ENCODE data around the gene MATR3.
"Not testable (repeated sequence)": the region's sequence is repeated elsewhere in the genome, so short reads cannot be mapped to it uniquely, and the experiment has no call there.

MATR3 gene

DNA sequence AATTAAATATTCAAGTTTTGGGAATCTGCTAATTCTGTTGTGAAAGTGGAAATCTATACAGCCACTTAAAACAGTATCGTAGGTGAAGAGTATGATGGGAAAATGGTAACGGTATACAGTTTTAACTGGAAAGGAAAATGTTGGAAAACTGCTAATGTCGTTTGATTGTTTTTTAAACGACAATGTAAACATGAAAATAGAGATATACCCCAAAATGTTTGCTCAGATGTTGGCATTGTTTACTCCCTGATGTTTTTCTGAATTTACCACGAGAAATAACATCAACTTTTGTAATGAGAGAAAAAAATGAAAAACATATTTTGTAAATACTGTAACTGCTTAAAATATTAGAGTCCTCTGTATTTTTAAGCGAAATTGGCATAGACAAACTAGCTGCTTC lies 2.7 kb downstream of the MATR3 start:
- in situ Hi-C loops (cut with MboI; ENCODE audit: low sequenced_read_pairs): no loop called here

DNA sequence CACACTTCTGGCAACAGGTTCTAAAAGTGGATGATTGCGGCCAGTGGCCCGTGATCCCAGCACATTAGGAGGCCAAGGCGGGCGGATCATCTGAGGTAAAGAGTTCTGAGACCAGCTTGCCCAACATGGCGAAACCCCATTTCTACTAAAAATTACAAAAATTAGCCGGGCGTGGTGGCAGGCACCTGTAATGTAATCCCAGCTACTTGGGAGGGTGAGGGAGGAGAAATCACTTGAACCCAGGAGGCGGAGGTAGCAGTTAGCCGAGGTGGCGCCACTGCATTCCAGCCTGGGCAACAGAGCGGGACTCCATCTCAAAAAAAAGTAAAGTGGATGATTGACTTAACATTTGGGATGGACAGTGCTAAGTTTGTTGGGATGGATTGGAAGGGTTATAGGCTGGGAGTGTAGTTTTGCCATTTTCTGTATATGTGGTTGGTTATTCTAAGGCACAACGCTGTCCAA lies 3.4 kb downstream of the MATR3 start:
- in situ Hi-C loops (cut with MboI; ENCODE audit: low sequenced_read_pairs): no loop called here

DNA sequence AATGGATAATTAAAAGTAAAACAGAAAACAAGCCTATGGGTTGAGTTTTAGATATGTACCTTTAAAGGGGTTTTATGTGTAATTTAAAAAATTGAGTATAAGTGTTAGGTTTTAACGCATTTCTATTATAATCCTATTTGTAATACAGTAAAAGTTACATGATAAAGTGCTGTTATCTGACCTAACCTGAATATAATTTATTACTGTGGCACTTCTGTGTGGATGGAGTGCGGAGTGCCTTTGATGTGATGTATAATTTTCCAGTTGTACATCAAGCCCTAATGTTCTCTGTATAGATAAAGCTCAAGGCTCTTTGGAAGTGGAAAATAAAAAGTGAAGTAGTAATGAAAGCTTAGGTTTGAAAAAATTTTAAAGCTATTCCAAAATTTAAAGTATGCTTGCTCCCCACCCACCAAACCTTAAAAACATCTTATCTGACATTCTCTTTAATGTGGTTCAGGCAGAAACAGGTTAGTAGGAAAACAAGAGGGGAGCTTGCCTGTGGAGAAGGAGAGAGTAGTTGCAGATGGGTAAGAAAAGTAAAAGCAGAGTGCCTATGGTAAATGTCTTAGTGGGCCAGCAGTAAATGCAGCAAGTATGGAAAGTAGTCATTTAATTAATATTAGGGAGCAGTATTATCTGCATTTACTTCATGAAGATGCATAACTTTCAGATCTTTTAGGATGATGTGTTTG lies 4.0 kb downstream of the MATR3 start:
- in situ Hi-C loops (cut with MboI; ENCODE audit: low sequenced_read_pairs): no loop called here

DNA sequence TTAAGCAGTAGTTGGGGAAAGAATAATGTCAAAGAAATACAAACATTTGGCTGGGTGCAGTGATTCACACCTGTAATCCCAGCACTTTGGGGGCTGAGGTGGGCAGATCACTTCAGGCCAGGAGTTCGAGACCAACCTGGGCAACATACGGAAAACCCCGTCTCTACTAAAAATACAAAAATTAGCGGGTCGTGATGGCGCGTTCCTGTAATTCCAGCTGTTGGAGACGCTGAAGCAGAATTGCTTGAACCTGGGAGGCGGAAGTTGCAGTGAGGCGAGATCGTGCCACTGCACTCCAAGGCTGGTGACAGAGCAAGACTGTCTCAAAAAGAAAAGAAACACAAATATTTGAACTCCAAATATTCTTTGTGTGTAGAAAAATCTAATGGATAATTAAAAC lies 4.7 kb downstream of the MATR3 start:
- in situ Hi-C loops (cut with MboI; ENCODE audit: low sequenced_read_pairs): no loop called here

DNA sequence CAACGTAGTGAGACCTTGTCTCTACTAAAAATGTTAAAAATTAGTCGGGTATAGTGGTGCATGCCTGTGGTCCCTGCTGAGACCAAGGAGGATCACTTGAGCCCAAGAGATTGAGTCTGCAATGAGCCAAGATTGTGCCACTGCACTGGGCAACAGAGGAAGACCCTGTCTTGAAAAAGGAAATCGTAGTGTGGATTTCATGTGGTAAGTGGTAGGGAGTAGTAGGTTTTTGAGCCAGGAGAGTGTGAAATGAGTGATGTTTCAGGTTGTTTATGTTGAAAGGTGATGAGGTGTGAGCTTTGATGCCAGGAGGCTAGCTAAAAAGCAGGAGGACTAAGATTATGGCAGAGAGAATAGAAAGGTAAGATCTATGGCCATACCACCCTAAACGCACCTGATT lies 5.9 kb downstream of the MATR3 start:
- in situ Hi-C loops (cut with MboI; ENCODE audit: low sequenced_read_pairs): no loop called here

DNA sequence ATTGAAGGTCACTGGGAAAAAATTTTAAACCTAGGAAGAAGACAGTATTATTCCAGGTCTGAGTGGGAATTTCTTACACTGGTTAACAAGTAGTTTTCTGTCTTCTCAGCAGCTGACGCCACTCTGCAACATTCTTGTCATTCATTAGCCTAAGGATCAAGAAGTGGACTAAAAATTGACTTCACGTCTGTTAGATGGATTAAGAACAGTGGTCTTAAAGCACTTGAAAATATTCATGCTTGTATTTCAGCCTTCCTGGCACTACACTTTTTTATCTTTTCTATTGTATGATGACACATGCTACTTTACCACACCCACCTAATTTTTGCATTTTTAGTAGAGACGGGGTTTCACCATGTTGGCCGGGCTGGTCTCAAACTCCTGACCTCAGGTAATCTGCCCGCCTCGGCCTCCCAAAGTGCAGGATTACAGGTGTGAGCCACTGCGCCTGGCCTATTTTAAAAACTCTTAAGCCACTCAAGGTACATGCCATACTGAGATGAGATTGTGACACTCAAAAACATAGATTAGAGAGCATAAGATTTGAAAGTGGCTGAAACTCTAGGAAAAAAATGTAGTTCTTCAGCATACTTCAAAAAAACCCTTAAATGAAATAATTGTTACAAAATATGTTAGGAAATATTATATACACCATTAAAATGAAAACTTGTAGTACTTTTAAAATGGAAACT lies 8.4 kb downstream of the MATR3 start:
- in situ Hi-C loops (cut with MboI; ENCODE audit: low sequenced_read_pairs): no loop called here

DNA sequence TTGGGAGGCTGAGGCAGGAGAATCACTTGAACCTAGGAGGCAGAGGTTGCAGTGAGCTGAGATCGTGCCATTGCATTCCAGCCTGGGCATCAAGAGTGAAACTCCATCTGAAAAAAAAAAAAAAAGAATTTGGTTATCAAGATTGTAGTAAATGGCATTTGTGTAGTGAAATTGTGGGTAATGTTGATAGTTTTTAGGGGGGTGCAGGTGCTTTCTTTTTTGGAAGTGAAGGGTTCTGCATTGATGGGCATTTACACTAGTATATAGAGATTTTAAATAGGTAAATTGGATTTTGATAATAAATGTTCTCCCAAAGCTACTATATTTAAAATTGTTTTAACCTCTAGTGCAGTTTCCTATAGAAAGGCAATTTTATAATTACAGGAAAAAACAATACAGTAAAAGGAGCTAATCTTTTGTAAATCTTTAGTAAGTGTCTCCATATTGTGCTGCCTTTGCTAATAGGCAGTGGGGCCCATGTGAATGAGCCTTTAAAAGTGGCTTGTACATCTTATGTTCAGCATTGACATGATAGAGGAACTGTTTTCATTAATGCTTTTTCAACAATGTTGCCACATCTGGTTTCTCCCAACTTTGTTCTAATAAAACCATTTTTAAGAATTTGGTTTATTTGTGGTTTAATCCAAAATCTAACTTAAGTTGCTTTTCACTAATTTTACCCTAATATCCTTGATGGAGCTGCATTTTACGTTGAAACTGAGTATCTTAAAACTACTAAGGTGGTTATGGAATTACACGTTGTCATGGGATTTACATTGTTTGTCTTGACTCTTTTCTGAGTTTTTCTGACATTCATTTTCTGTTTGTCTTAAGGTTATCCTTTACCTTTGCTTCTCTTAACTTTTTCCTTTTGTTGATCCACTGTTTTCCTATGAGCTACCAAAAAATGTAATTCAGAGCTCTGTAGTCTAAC lies 11.1 kb downstream of the MATR3 start:
- in situ Hi-C loops (cut with MboI; ENCODE audit: low sequenced_read_pairs): no loop called here

DNA sequence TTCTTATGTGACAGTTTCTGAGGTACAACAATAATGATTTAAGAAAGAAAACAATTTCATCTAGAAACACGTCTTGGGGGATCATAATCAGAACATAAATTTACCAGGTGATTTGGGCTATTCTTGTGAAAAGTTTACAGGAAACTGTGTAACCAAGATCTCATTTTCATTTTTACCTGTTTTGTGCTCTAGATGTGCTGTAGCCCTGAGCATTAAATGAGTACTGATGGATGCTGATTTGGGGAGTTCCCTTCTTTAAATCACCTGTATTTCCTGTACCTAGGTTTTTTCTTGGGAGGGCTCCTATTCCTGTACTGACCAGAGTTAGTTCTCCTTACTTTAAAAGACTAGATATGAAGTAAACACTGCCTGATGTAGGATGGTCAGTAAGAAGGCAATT lies 12.7 kb downstream of the MATR3 start:
- in situ Hi-C loops (cut with MboI; ENCODE audit: low sequenced_read_pairs): no loop called here

DNA sequence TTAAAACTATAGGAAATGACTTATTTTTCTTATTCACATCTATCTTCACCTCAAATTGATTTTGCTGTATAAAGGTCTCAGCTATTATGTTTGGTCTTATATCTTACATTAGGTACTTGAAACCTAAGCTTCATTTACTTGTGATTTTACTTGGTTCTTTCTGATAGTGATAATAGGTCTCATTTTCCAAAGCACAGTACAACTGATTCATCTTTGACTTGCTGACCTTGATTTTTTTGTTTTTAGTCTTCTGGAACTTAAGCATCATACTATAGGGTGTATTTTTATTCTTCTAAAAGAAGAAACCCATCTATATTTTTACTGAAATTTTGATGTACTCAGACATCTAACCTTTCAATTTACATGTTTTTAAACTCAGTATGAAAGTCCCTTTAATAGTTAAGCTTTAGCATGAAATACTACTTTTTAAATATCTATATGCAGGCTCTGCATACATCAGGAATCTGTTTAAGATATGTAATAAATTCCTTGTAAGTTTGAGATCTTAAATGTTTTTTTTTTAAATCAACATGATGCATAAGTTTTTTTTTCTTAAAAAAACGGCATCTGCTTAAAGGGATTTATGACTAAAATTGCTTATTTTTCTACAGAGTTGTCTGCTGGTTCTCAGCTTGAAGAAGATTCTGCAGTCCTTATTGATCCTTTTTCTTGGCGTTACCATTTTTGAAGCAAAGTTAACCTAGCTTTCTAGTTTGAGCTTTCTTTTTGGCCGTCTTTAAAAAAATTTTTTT lies 13.3 kb downstream of the MATR3 start:
- in situ Hi-C loops (cut with MboI; ENCODE audit: low sequenced_read_pairs): no loop called here

DNA sequence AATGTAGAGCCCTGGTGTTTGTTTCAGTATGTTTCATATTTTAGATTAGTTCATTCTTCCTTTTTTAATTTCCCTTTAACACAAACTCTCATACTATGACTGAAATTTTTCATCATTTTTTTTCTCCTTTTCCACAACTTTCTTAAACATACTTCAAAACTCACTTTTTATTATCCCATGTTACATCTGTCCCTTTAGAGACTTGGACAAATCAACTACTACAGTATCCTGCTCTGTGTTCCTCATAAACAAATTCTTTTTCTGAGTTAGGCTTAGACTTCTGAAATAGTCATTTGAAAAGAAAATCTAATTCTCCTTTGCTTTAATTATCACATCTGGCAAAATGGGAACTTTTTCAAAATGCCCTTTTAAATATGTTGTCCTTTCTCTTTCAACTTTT lies 15.3 kb downstream of the MATR3 start:
- in situ Hi-C loops (cut with MboI; ENCODE audit: low sequenced_read_pairs): no loop called here

DNA sequence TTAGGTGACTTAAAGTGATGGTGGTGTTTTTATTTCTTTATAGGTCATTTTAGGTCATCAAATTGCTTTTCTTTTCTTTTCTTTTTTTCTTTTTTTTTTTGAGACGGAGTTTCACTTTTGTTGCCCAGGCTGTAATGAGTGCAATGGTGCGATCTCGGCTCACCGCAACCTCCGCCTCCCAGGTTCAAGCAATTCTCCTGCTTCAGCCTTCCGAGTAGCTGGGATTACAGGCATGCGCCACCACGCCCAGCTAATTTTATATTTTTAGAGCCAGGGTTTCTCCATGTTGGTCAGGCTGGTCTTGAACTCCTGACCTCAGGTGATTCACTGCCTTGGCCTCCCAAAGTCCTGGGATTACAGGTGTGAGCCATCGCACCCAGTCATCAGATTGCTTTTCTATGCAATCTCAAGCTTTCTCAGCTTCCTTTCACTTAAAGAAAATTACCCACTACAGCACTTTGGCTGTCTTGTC lies 17.2 kb downstream of the MATR3 start:
- in situ Hi-C loops (cut with MboI; ENCODE audit: low sequenced_read_pairs): not testable (repeated sequence)

DNA sequence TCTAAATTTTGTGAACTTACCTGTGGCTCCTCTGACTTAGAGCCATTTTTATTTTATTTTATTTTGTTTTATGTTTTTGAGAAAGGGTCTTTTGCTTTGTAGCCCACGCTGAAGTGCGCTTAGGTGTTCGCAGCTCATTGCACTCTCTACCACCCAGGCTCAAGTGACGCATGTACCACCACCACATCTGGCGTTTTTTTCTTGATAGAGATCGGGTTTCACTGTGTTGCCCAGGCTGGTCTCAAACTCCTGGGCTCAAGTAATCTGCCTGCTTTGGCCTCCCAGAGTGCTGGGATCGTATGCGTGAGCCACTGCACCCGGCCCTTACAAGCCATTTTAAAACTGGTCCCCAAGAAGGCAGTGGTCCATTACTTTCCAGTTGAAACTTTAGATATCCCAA lies 18.5 kb downstream of the MATR3 start:
- in situ Hi-C loops (cut with MboI; ENCODE audit: low sequenced_read_pairs): no loop called here

DNA sequence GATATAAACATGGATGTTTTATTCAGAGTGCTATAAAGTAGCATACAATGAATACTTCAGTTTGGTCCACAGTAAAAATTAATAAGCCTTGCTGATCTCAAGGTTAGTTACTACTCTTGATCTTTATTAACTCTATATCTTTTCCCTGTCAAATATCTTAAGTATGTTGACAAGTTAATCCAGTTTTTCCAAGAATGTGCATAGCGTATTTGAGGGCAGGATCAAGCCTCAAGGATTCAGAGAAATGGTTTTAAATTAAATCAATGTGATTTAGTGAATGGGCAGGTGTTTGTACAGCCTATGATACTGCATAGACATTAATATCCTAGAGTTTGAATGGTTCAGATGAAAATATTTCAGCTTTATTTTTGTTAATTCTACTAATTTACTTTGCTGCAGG lies 20.7 kb downstream of the MATR3 start:
- in situ Hi-C loops (cut with MboI; ENCODE audit: low sequenced_read_pairs): no loop called here

DNA sequence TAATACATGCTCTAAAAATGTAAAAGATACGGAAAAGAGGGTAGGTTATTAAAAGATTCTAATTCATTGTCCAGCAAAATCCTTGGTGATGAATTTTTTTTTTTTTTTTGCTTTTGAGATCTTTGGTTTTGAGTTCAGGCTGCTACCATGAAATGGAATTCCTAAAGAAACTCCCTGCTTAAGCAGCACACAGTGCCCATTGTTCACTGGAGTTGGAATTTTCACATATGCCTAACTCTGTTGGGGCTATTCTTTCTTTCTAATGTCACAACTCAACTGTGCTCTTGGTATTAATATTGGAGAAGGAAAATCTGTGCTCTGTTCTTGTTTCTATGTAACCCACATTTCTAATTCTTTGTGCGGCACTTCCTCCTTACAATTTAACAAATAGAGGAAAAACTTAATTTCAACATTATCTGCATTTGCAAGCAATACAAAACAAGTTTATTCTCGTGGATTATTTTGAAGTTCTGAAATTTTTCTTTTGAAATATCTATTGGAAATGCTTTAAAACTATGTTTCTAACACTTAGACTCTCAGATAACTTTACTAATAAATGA lies 21.6 kb downstream of the MATR3 start:
- in situ Hi-C loops (cut with MboI; ENCODE audit: low sequenced_read_pairs): no loop called here

DNA sequence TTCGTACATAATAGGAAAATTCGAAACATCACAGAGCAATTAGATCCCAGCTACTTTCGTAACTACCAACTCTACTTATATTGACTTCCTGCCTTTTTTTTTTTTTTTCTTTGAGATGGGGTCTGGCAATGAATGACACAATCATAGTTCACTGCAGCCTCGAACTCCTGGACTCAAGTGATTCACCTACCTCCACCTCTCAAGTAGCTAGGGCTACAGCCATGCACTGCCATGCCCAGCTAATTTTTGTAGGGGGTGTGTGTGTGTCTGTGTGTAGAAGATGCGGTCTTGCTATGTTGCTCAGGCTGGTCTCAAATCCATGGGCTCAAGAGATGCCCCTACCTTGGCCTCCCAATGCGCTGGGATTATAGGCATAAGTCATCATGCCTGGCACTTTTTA lies 42.3 kb downstream of the MATR3 start:
- in situ Hi-C loops (cut with MboI; ENCODE audit: low sequenced_read_pairs): no loop called here

DNA sequence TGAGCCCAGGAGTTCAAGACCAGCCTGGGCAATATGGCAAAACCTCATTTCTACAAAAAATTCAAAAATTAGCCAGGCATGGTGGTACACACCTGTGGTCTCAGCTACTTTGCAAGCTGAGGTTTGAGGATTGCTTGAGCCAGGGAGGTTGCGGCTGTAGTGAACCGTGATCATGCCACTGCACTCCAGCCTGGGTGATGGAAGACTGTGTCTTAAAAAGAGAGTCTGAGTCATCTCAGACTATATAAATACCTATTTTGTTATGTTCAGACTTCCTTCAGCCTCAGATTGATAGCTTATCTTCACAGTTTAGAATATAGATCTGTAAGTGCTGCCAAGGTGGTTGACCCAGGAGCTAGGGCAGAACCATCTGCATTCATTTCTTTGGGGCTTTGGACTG lies 46.5 kb downstream of the MATR3 start:
- in situ Hi-C loops (cut with MboI; ENCODE audit: low sequenced_read_pairs): no loop called here

DNA sequence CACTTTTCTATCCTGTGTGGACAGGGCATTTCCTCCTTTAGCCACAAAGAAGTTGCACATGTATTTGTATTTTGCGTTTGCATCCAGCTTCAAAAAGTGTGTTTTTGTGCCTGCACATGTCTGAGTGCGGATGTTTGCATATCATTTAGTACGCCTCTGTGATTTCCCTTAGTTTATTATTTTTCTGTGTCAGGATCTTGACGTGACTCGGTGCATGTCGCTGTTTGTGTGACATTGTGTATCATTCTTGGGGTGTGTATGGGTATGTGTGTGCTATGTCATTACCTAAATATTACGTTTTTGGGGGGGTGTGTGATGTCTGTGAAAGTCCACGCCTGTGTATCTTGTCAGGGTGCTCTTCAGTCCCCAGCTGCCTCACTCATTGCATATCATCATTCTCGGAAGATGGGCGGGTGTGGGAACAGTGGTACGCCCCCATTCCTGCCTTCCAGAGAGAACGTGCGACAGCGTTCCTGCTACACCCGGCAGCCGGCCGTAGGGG lies 47.7 kb downstream of the MATR3 start:
- in situ Hi-C loops (cut with MboI; ENCODE audit: low sequenced_read_pairs): no loop called here

DNA sequence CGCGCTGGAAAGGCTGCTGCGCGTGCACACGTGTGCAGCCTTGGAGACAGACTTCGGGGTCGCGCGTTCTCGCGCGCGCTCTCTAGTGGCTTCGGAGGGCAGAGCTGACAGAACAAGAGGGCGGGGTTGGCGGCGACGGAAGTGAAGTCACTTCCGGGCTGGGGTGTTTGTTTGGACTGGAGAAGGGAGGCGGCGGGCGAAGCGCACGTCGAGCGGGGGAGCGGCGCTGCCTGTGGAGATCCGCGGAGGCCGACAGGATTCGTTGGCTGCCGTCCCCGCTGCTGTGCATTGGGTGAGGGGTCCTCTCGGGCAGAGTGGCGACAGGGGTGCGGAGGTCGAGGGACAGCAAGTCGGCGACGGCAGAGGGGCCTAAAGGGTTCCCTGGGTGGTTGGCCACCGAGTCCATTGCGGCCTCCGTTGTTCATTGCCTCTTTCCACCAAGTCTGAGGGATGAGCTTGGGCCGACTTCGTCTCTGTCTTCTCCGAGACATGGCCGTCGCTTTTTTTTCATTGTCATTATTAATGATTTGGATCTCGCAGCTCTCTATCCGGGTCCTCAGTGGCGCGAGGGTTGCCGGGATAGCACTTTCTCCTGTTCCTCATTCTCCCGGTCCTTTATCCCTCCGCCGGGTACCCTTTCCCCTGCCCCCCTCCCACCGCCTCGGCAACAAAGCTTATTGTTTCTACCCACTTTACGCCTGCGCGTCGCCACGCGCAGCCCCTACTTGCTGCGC lies 48.3 kb downstream of the MATR3 start, which contains the start of gene PAIP2:
TSS of gene PAIP2 (plus strand) at position 166 of the 734 bp plus-strand sequence. CDS start 21,931 bp downstream, outside the sequence.
- in situ Hi-C loops (cut with MboI; ENCODE audit: low sequenced_read_pairs): no loop called here

DNA sequence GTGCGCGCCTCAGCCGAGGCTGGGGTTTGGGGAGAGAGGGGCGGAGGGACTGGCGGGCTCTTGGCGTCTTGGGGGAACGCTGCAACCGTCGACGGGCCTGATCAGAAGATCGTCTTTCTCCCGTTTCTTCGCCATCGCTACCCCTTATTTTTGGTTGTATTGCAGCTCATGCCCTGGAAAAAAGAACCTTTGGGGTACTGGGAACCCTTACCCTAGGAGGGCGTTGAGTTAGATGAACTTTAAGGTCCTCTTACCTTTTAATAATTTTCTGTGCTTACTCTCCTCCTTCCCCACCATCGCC lies 48.8 kb downstream of the MATR3 start:
- in situ Hi-C loops (cut with MboI; ENCODE audit: low sequenced_read_pairs): no loop called here

DNA sequence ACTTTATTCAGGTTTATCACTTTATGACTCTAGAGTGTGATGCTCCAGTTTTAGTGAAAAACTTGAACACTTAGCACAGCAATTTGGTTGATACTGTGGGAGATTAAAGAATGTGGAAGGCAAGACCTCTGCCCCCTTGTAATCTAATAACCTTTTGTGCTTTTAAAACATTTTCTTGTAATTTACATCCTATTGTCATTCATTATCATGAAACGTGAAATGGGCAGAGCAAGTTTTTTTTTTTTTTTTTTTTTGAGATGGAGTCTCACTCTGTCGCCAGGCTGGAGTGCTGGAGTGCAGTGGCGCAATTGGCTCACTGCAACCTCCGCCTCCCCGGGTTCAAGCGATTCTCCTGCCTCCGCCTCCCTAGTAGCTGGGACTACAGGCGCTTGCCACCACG lies 49.9 kb downstream of the MATR3 start:
- in situ Hi-C loops (cut with MboI; ENCODE audit: low sequenced_read_pairs): no loop called here
